GM19238 (cell line): Measurements from ENCODE around the gene DSG3.
"Not testable (repeated sequence)": the region's sequence is repeated elsewhere in the genome, so short reads cannot be mapped to it uniquely, and the experiment has no call there.

ENCODE experiments used
- DNase-seq: peaks from one replicate; pipeline ENCODE4 v3.0.0; 2011; ENCODE audit warnings: low spot score; ENCODE audit not compliant: insufficient read length

The DSG3 gene

GRCh38 chr18:31490833-31491232 lies 43.3 kb downstream of the DSG3 start:
- no peak for DNase-seq

GRCh38 chr18:31491586-31491985 lies 44.0 kb downstream of the DSG3 start:
- no peak for DNase-seq

- DNase-seq = no peak
Measured at GRCh38 chr18:31492671-31493070, 45.1 kb downstream of the DSG3 start.

GRCh38 chr18:31493171-31493570 lies 45.6 kb downstream of the DSG3 start:
- DNase-seq = no peak

- DNase-seq = no peak
Measured at GRCh38 chr18:31493941-31494340, 46.4 kb downstream of the DSG3 start.

- DNase-seq = not testable (repeated sequence)
Measured at GRCh38 chr18:31494705-31495244, 47.2 kb downstream of the DSG3 start.

- DNase-seq = no peak
Measured at GRCh38 chr18:31497404-31497835, 49.9 kb downstream of the DSG3 start.

- DNase-seq = peak; percentile 57
Measured at GRCh38 chr18:31497836-31498573, 50.5 kb downstream of the DSG3 start, which contains the start of gene DSG2. Gene DSG2, plus strand, starts transcription at chr18:31498177. Its CDS starts 75 bp downstream, at chr18:31498252.

- DNase-seq = no peak
Measured at GRCh38 chr18:31498574-31499524, 51.3 kb downstream of the DSG3 start.

GRCh38 chr18:31500051-31500688 lies 52.6 kb downstream of the DSG3 start:
- DNase-seq = peak; percentile 42

GRCh38 chr18:31503011-31503410 lies 55.5 kb downstream of the DSG3 start:
- DNase-seq = no peak

GRCh38 chr18:31504455-31505147 lies 57.1 kb downstream of the DSG3 start:
- no peak for DNase-seq

- no peak for DNase-seq
Measured at GRCh38 chr18:31505156-31505555, 57.6 kb downstream of the DSG3 start.

- no peak for DNase-seq
Measured at GRCh38 chr18:31506024-31506742, 58.6 kb downstream of the DSG3 start.

GRCh38 chr18:31507124-31507523 lies 59.6 kb downstream of the DSG3 start:
- not testable (repeated sequence) for DNase-seq

- DNase-seq = no peak
Measured at GRCh38 chr18:31508781-31509180, 61.2 kb downstream of the DSG3 start.

- no peak for DNase-seq
Measured at GRCh38 chr18:31509571-31509970, 62.0 kb downstream of the DSG3 start.

GRCh38 chr18:31510319-31510718 lies 62.8 kb downstream of the DSG3 start:
- no peak for DNase-seq

GRCh38 chr18:31511098-31511497 lies 63.6 kb downstream of the DSG3 start:
- DNase-seq = no peak

GRCh38 chr18:31512203-31512764 lies 64.7 kb downstream of the DSG3 start:
- DNase-seq = no peak
